H7 (cell line): ENCODE results near the gene UBE2E2. TPM values are rescaled to one million over a fixed set of nuclear protein-coding genes. Genes with fewer than 3 reads are reported as not detected.
A peak's percentile ranks its signal among the peaks of the same experiment; 100 is the strongest.

Source experiments
- DNase-seq: peaks from one replicate; pipeline ENCODE4 v3.0.0; 2012
- H3K27me3 ChIP-seq: 2 replicates; pipeline ENCODE4 v1.6.0; 2011; ENCODE audit warnings: mild to moderate bottlenecking, low read length; ENCODE audit not compliant: control insufficient read depth, insufficient read depth
- H3K36me3 ChIP-seq: replicated peaks from 2 replicates; pipeline ENCODE4 v1.5.1; 2011; ENCODE audit warnings: low read length; ENCODE audit not compliant: control insufficient read depth, insufficient read depth
- H3K4me3 ChIP-seq: 2 replicates; pipeline ENCODE4 v1.5.1; 2011; ENCODE audit warnings: low read depth, mild to moderate bottlenecking, control low read depth, low read length, moderate library complexity; ENCODE audit not compliant: insufficient read depth
- total RNA-seq: library from RNA; depleted of rRNA; stranded (reverse); fragments of >200 nt; shearing (Covaris generic); gene quantifications from 2 replicates; pipeline ENCODE4 v1.2.3, GENCODE V29; 2014

The UBE2E2 gene
- total RNA-seq, 1 experiment from 2014 or later: 56.8 TPM

DNA sequence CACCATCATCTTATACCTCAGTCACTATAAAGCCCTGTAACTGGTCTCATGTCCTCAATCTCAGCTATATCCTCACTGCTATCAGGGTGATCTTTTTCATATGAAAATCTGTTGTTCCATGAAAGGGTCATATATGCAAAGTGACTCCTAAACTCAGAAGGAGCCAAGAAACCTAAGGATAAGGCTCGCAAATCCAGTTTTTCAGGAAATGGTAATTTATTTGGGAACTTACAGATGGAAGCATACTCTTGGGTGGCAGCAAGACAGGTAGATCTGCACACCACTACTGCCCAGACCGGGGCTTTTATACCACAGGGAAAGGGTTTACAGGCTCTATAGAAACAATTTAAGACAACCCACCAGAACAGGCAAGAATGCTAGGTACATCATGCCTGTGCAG lies 272.3 kb downstream of the UBE2E2 start:
- Histone ChIP-seq H3K36me3 (no peaks in the 10 kb centered on the region), H3K27me3 (no peaks in the 10 kb centered on the region), H3K4me3 (no peak overlapping the region)
- no peak for DNase-seq

DNA sequence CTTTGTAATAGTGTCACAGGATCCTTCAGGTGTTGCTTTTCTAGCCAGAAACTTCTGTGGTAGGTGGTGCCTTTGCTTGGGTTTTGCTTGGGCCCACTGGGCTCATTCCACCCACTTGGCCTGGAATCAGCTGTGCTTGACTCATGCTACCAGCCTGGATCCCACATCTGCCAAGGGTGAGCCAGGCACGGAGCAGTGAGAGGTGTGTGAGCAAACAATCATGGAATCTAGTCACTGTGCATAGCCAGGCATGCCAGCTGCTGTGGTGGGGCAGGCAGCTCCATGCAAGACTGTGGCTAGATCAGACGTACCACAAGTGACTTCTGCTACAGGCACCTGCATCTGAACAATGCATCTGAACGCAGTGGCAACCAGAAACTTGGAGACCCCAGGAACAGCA lies 275.9 kb downstream of the UBE2E2 start:
- H3K27me3 ChIP-seq: no peaks in the 10 kb centered on the region
- H3K4me3 ChIP-seq: no peak overlapping the region
- no peaks in the 10 kb centered on the region for H3K36me3 ChIP-seq
- no peak for DNase-seq

DNA sequence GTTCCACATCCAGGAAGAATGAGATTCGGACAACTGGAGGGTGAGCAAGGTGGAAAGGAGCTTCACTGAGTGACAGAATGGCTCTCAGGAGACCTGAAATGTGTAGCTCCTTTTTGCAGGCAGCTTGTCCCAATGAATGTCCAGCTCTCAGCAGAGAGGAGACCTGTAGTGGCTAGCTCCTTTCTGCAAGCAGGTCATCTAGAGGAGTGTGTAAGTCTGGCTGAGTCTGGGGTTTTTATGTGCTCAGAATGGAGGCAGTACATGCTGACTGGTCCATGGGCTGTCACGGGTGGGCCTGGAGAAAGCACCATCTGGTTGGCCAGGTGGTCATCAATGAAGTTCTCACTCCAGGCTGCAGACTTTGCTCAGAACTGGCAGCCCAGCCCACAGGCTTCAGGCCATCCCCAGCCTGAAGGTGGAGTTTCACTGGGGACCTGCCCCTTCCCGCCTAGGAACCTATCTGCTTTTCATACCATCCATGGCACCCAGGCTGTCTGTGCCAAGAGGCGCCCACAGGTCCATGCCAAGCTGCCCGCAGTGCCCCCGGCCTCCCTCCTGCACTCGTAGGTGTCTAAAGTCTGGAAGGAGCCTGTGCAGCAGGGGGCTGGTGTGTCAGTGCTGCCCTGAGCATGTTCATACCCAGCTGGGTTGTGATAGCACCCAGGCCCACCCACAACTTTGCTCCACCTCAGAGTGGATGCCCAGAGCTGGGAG lies 276.6 kb downstream of the UBE2E2 start:
- DNase-seq: no peak
- no peaks in the 10 kb centered on the region for H3K36me3 ChIP-seq
- no peaks in the 10 kb centered on the region for H3K27me3 ChIP-seq

DNA sequence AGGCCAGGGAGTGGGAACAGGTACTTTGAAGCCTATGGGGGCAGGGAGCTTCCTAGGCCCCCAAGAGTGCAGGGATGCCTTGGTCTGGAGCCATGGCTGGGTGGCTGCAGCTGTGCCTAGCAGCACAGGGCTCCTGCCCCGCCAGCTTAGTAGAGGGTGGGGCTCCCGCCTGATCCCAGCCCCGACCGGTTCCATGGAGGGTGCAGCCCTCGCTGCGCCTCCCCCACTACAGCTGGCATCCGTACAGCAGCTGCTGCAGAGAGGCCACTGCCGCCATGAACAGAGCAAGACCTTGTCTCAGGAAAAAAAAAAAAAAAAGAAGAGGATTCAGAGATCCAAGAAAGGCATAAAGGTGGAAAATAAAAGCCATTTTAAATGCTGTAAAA lies 277.2 kb downstream of the UBE2E2 start:
- no peak overlapping the region for H3K4me3 ChIP-seq
- DNase-seq: peak; percentile 20
- no peaks in the 10 kb centered on the region for H3K27me3 ChIP-seq
- no peaks in the 10 kb centered on the region for H3K36me3 ChIP-seq

More for the DNA sequence above, 276.6 kb downstream of the UBE2E2 start:
- H3K4me3 ChIP-seq: no peak overlapping the region

DNA sequence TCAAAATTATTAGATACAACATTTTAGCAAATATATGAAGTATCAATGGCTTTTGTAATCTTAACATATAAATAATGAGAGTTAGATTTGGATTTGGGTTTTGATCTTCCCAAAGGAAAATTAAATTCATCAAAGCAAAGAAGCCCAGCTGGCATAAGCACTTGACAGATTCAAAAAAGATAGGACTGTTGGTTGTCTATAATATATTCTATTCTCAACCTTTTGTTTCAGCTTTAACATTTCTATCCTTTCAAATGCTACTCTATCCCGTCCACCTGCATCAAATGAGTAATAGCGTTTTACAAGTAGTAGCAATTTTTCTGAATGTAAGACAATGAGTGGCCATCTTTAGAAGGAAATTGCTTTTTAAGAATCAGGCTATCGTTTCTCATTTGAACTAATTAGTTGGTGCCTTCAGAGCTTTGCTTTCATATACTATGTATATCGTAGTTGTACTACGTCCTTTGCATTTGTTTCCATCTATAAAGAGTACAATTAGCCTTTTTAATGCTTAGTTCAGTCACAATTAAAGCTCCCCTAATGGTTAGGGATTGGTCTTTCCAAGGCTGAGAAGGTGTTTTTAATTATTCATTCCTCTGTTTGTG lies 278.0 kb downstream of the UBE2E2 start:
- Histone ChIP-seq H3K27me3 (no peaks in the 10 kb centered on the region), H3K4me3 (no peak overlapping the region), H3K36me3 (no peaks in the 10 kb centered on the region)
- DNase-seq: no peak

DNA sequence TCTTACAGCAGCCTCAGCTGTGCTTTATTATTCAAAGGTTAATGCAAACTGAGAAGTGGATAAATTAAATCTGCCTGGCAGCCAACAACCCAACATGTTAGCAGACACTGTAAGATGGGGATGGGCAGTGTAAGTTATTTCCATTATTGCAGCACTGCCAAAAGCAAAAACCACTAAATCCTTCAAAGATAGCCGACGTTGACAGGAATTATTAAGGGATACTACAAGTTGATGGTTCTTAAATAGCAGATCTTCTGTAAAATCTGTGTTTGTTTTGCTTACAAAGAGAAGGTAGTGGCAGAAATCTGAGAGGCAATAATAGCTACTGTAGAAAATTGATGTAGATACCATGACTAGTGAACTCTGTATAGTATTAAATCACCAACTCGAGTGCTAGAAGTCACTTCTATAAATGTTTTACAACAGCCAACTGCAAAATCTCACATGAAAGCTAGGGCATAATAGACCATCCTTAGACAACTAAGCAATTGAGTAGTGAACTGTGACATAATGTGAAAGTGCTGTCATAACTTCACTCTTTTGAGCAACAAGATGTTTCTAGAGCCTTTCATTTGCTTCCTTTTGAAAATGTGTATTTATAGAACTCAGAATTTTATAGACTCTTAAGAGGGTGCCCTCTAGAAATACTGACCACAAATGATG lies 278.6 kb downstream of the UBE2E2 start:
- Histone ChIP-seq H3K27me3 (no peaks in the 10 kb centered on the region), H3K4me3 (no peak overlapping the region), H3K36me3 (no peaks in the 10 kb centered on the region)
- DNase-seq: no peak

DNA sequence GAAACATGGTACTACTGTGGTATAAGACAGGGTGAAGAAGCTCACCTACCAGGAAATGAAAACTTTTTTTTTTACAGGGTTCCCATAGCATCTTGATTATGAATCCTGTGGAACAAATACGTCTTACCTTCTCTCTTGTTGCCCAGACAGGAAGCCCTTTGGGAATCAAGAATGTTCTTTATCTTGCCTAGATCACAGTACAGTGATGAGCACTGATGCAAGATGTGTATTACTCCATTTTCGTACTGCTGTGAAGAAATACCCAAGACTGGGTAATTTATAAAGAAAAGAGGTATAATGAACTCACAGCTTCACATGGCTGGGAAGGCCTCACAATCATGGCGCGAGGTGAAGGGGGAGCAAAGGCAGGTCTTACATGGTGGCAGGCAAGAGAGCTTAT lies 281.3 kb downstream of the UBE2E2 start:
- no peaks in the 10 kb centered on the region for H3K27me3 ChIP-seq
- H3K4me3 ChIP-seq: no peak overlapping the region
- no peaks in the 10 kb centered on the region for H3K36me3 ChIP-seq
- DNase-seq: no peak

DNA sequence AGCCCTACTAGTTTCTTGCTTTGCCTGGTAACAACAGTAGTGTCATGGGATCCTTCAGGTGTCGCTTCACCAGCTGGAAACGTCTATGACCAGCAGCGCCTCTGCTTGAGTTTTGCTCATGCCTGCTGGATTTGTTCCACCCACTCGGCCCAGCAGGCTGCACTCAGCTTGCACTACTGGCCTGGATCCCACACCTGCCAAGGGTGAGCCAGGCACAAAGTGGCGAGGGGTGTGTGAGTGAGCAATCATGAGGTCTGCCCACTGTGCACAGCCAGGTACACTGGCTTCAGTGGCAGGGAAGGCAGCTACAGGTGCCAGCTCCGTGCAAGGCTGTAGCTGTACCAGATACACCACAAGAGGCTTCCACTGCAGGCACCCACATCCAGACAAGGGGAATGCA lies 282.8 kb downstream of the UBE2E2 start:
- H3K27me3 ChIP-seq: no peaks in the 10 kb centered on the region
- no peaks in the 10 kb centered on the region for H3K36me3 ChIP-seq
- no peak overlapping the region for H3K4me3 ChIP-seq
- DNase-seq: no peak

DNA sequence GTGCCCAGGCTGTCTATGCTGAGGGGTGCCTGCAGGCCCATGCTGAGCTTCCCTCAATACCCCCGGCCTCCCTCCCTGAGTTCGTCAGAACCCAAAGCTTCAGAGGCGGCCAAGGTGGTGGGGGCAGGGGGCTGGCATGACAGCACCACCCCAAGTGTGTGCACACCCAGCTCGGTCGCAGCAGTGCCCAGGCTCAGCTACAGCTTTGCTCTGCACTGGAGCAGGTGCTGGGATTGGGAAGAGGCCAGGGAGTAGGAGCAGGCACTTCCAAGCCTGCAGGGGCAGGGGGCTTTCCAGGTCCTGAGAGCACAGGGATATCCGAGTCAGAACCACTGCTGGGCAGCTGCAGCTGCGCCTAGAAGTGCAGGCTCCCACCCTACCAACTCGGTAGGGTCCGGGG lies 283.9 kb downstream of the UBE2E2 start:
- H3K4me3 ChIP-seq: no peak overlapping the region
- no peaks in the 10 kb centered on the region for H3K27me3 ChIP-seq
- DNase-seq: no peak
- H3K36me3 ChIP-seq: no peaks in the 10 kb centered on the region

DNA sequence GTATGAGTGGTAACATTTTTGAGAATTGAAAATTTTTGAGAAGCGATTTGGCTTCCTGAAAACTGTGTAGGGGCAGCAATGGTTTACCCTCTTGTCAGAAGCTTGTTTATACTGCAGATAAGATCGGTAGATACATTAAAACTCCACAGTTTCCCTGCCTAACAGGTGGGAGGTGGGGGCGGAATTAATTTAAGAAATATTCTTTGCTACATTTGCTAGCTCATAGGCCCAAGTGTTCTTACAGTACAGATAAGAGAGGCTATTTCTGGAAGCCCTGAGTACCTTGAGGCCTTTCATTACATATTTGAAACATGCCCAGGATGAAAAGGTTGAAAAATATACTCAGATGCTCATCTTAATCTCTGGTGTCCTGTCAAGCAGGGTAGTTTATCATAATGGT lies 285.5 kb downstream of the UBE2E2 start:
- H3K27me3 ChIP-seq: no peaks in the 10 kb centered on the region
- no peak overlapping the region for H3K4me3 ChIP-seq
- no peak for DNase-seq

DNA sequence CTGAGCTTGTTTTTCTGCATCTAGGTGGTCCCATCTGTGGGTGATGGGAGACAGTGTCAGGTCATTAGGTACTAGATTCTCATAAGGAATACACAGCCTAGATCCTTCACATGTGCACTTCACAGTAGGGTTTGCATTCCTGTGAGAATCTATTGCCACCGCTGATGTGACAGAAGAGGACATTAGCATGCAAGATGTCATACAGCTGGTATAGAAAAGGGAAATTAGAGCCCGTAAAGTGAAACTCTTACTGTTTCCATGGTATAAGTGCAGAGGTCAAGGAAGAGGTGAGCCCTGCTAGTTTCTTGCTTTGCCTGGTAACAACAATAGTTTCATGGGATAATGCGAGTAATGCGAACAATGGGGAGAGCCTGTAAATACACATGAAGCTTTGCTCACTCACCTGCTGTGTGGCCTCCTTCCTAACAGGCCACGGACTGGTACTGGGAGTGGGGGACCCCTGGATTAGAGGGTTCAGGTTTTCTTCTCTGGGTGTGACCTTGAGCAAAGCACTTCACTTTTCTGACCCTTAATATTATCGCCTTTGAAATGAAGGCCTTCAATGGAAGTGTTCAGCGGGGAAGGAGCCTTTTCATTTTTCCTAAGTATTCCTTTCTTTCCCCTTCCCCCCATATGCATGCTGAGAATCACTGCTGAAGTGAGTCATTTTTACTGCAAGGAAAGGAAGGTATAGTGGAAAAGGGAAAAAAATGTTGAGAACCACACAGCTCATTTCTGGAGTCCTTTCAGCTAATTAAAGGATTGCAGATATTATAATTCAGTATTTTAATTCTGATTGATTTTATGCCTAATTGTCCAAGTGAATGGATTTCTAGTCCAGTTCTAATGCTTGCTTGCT lies 286.4 kb downstream of the UBE2E2 start:
- H3K4me3 ChIP-seq: no peak overlapping the region
- peak; percentile 19 for DNase-seq
- no peaks in the 10 kb centered on the region for H3K36me3 ChIP-seq
- H3K27me3 ChIP-seq: no peaks in the 10 kb centered on the region

More for the DNA sequence above, 285.5 kb downstream of the UBE2E2 start:
- no peaks in the 10 kb centered on the region for H3K36me3 ChIP-seq

DNA sequence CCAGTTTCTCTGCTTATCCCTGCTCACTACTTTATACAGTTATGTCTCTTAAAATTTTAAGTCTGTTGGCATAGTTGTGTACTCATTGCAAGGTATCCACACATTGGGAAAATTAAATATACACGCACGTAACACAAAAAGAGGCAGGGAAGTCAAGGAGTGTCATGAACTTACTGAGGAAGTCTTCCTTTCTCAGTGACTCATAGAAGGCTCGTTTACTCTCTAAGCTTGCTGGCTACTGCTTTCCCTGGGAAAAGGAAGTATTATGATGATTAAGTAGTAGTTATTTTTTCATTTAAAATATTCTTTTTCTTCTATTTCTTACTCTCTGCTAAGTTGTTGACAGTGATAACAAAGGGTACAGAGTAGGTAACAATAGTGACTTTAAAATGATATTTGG lies 287.3 kb downstream of the UBE2E2 start:
- Histone ChIP-seq H3K27me3 (no peaks in the 10 kb centered on the region), H3K4me3 (no peak overlapping the region), H3K36me3 (no peaks in the 10 kb centered on the region)
- no peak for DNase-seq

DNA sequence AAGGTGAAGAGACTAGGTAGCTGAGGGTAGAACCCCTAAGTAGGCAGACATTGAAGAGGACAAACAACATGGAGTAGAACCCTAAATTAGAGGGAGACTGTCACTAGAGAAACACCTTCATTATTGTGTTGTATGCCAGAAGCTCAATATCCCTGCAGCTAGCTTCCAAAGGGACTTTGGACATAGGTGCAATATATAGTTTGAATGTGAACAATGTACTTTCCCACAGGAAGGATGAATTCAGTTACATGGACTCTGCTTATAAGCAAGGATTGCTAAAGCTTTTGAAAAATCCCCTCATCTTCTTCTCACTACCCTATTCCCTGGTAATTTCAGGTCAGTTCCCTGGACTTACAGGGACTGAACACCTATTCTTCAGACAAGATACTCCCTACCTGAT lies 288.9 kb downstream of the UBE2E2 start:
- H3K27me3 ChIP-seq: no peaks in the 10 kb centered on the region
- H3K4me3 ChIP-seq: no peak overlapping the region
- H3K36me3 ChIP-seq: no peaks in the 10 kb centered on the region
- no peak for DNase-seq

DNA sequence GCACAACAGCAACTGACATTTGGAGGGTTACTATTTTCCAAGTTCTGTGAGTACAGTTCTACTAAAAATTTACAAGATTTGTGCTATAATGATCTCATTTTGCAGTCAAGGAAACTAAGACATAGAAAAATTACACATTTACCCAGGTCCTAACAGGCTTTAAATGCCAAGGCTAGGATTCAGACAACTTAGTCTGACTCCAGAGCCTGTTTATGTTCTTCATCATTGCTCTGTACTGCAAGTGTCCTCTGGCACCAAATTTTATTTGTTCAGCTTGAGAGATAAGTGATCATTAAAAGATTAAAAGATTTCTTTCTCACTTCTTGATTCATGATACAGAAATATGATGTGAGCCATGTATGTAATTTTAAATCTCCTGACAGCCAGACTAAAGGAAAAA lies 290.8 kb downstream of the UBE2E2 start:
- H3K4me3 ChIP-seq: no peak overlapping the region
- no peaks in the 10 kb centered on the region for H3K27me3 ChIP-seq
- H3K36me3 ChIP-seq: no peaks in the 10 kb centered on the region
- DNase-seq: no peak
